ENCODE measurements around the gene UNC5B.

UNC5B gene

DNA sequence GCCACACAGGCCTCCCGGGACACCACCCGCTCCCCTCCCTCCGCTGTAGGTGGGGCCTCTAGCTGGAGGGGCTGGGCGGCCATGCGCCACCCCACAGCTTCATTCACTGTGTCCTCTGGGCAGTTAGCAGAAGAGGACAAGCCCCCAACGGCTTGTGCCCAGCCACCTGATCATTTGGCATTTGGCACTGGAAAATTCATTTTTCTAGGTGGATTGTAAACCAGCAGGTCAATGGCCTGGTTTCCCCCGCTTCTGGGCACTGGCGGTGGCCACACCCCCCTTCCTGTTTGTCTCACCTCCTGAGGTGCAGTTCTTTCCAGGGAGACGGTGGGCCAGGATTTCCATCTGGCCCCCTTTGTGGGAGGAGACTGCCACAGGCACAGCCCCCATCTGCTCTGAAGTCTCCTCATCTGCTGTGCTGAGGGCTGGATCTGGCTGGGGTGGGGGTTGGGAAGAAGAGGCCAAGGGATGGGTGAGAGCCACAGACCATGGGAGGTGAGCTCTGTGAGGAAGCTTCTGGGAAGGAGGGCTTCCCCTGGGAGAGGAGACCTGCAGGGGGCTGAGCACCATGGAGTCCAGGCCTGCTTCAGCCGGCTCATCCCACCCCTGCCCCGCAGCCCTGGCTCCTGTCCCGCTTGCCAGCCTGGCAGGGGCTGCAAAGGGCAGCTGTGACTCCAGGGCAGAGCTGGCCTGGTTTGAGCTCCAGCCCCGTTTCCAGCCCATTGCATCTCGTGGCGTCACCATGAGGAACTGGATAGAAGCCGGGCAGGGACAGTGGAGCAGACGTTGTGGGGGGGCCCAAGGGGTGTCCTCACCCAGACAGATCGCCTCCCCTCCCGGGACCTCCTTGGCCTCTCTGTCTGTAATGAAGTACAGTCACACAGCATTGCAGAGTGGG, 66.6 kb downstream of the UNC5B start:
- in situ Hi-C loops (cut with MboI; ENCODE audit: low sequenced_read_pairs) = no loop called here

DNA sequence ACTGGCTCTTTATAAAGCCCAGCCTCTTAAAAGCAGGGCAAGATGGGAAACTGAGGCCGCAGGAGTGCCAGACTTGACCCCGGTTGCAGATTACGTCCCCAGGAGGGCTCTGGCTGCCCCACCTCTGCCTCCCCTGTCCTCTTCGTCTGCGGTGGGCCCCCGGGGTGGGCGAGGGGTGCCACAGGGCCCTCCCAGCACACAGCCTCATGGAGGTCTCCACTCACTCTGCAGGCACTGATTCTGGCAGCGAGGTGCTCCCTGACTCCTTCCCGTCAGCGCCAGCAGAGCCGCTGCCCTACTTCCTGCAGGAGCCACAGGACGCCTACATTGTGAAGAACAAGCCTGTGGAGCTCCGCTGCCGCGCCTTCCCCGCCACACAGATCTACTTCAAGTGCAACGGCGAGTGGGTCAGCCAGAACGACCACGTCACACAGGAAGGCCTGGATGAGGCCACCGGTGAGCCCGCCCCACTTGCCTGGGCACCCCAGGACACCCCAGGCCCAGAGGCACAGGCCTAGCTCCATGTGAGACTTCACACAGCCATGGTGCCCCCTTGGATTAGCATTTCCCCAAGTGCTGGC, 67.3 kb downstream of the UNC5B start:
- in situ Hi-C loops (cut with MboI; ENCODE audit: low sequenced_read_pairs) = loop anchor here (10.0 kb wide), 1 partner anchor 345 kb away; no protein-coding TSS in a partner anchor

DNA sequence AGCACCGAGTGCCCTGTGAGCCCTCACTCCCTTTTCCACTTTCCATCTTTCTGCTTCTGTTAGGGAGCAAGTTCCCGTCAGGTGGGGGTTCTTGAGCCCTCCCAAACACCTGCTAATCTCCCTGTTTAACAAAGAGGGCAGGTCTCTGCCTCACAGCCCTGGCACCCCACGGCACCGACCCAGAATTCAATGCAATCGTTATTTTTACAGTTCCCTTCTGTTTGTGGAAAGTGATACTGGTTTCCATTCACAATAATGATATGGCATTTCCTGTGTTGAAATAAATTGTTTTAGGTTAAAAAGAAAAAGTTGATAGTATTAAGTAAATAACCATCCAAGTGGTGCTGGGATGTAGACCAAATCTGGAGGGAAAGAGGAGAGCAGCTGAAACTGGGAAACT, 67.8 kb downstream of the UNC5B start:
- in situ Hi-C loops (cut with MboI; ENCODE audit: low sequenced_read_pairs) = loop anchor here (10.0 kb wide), 1 partner anchor 345 kb away; no protein-coding TSS in a partner anchor

DNA sequence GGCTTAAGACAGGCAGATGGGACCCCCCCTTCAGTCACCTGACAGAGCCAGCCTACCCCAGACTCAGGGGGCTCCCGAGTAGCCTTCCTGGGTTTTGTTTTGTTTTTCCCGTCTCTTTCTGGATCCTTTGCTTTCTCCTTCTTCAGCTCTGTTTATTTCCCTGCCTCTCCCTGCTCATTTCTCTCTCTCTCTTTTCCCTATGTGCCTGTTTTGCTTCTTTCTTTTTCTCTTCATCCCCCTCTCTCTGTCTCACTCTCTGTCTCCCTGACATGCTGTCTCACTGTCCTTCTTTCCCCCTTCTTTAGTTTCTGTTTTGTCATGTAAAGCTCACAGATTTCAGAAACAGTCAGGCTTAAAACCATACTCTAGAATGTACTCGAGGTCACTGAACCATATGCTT, 68.5 kb downstream of the UNC5B start:
- in situ Hi-C loops (cut with MboI; ENCODE audit: low sequenced_read_pairs) = loop anchor here (10.0 kb wide), 1 partner anchor 346 kb away; no protein-coding TSS in a partner anchor

- in situ Hi-C loops (cut with MboI; ENCODE audit: low sequenced_read_pairs) = loop anchor here (10.0 kb wide), 1 partner anchor 347 kb away; no protein-coding TSS in a partner anchor
Observed at GRCh38 chr10:71281646-71282322, 69.4 kb downstream of the UNC5B start.

DNA sequence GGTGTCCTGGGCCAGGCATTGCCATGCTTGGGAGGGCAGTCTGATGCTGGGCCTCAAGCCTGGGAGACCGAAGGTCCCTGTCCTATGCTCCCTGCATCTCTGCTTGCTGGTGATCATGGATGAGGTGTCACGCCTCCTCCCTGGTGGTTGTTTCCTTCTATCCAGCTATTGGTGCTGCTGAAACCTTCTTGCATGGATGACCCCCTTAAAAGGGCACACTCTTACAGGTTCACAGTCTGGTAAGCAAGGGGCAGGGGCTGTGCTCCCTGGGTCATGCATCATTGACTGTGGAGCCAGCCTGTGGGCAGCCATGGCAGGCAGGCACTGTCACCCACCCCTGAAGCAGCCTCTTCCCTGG, 69.9 kb downstream of the UNC5B start:
- in situ Hi-C loops (cut with MboI; ENCODE audit: low sequenced_read_pairs) = loop anchor here (10.0 kb wide), 1 partner anchor 348 kb away; no protein-coding TSS in a partner anchor

- in situ Hi-C loops (cut with MboI; ENCODE audit: low sequenced_read_pairs) = loop anchor here (10.0 kb wide), 1 partner anchor 349 kb away; no protein-coding TSS in a partner anchor
Observed at GRCh38 chr10:71283410-71283809, 71.0 kb downstream of the UNC5B start.

DNA sequence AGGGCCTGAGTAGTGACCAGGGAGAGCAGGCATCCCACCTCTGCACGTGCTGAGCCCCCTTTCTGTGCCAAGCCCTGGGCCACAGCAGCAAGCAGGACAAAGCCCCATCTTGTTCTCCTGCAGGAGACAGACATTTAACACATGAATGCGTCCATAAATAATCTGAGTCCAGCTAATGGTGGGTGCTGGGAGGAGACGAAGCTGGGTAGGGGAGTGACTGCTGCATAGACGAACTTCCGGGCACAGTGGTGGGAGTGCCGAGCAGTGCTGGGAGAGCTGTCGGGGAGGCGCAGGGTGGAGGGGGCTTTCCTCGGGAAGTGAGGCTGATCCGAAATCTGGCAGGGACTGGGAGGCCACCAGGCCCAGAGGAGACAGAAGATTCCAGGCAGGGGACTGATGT, 71.5 kb downstream of the UNC5B start:
- in situ Hi-C loops (cut with MboI; ENCODE audit: low sequenced_read_pairs) = loop anchor here (10.0 kb wide), 1 partner anchor 349 kb away; no protein-coding TSS in a partner anchor

GRCh38 chr10:71284544-71285179, 72.3 kb downstream of the UNC5B start:
- in situ Hi-C loops (cut with MboI; ENCODE audit: low sequenced_read_pairs) = loop anchor here (10.0 kb wide), 1 partner anchor 350 kb away; no protein-coding TSS in a partner anchor

DNA sequence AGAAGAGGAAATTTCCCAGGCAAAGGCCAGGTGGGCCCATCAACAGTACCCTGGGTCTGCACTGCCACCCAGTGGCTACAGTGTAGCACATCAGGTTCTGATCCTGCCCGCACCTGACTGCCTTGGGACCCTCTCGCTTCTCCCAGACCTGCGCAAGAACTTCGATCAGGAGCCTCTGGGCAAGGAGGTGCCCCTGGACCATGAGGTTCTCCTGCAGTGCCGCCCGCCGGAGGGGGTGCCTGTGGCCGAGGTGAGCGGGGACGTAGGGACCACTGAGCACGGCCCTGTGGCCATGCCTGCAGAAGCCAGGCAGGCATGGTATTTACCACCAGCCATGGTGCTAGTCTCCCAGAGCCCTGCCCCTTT, 72.8 kb downstream of the UNC5B start:
- in situ Hi-C loops (cut with MboI; ENCODE audit: low sequenced_read_pairs) = loop anchor here (10.0 kb wide), 1 partner anchor 350 kb away; no protein-coding TSS in a partner anchor

DNA sequence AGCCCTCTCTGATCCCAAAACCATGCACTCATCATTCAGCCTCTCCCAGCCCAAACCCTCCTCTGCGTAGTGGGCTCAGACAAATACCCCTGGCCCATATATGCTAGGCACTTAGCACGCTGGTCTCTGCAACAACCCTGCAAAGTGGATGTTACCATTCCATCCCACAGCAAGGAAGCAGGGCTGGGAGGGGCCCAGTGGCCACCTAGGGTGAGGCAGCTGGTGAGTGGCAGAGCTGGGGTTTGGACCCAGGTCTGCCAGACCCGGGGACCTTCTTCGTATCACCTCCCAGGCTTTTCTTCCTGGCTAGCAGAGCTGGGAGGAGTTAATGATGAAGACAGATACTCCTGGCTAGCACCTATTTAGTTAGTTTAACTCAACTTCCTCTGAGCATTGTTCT, 73.6 kb downstream of the UNC5B start:
- in situ Hi-C loops (cut with MboI; ENCODE audit: low sequenced_read_pairs) = loop anchor here (10.0 kb wide), 1 partner anchor 351 kb away; no protein-coding TSS in a partner anchor

- in situ Hi-C loops (cut with MboI; ENCODE audit: low sequenced_read_pairs) = loop anchor here (10.0 kb wide), 1 partner anchor 352 kb away; no protein-coding TSS in a partner anchor
Observed at GRCh38 chr10:71286521-71287294, 74.3 kb downstream of the UNC5B start.

- in situ Hi-C loops (cut with MboI; ENCODE audit: low sequenced_read_pairs) = loop anchor here (10.0 kb wide), 1 partner anchor 353 kb away; no protein-coding TSS in a partner anchor
Observed at GRCh38 chr10:71287456-71287855, 75.1 kb downstream of the UNC5B start.

- in situ Hi-C loops (cut with MboI; ENCODE audit: low sequenced_read_pairs) = loop anchor here (10.0 kb wide), 1 partner anchor 354 kb away; no protein-coding TSS in a partner anchor
Observed at GRCh38 chr10:71288461-71288860, 76.1 kb downstream of the UNC5B start.

- in situ Hi-C loops (cut with MboI; ENCODE audit: low sequenced_read_pairs) = loop anchor here (10.0 kb wide), 1 partner anchor 355 kb away; no protein-coding TSS in a partner anchor
Observed at GRCh38 chr10:71289421-71290130, 77.2 kb downstream of the UNC5B start.

- in situ Hi-C loops (cut with MboI; ENCODE audit: low sequenced_read_pairs) = no loop called here
Observed at GRCh38 chr10:71290331-71290730, 78.0 kb downstream of the UNC5B start.

DNA sequence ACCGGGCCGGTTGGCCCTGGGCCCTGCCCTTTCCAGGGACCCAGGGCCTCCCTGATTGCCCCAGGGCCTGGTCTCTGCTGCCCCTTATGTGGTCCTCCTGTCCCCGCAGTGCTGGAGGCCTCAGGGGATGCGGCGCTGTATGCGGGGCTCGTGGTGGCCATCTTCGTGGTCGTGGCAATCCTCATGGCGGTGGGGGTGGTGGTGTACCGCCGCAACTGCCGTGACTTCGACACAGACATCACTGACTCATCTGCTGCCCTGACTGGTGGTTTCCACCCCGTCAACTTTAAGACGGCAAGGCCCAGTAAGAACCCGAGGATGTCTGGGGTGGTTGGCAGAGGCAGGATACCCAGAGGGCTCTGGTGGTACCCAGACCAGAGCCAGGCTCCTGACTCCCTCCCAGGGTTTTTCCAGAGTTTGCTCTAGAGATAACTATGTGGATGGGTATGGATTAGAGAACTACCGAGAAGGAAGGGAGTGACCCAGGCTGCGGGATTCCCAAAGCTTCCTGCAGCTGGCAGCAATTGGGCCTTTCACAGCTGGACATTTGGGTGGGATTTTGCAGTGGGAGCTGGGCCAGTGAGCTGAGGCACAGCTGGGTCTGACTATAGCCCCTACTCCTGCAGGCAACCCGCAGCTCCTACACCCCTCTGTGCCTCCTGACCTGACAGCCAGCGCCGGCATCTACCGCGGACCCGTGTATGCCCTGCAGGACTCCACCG, 78.6 kb downstream of the UNC5B start:
- in situ Hi-C loops (cut with MboI; ENCODE audit: low sequenced_read_pairs) = no loop called here

- in situ Hi-C loops (cut with MboI; ENCODE audit: low sequenced_read_pairs) = no loop called here
Observed at GRCh38 chr10:71291528-71291900, 79.1 kb downstream of the UNC5B start.
